ENCODE measurements around the gene RPTOR.

RPTOR gene

DNA sequence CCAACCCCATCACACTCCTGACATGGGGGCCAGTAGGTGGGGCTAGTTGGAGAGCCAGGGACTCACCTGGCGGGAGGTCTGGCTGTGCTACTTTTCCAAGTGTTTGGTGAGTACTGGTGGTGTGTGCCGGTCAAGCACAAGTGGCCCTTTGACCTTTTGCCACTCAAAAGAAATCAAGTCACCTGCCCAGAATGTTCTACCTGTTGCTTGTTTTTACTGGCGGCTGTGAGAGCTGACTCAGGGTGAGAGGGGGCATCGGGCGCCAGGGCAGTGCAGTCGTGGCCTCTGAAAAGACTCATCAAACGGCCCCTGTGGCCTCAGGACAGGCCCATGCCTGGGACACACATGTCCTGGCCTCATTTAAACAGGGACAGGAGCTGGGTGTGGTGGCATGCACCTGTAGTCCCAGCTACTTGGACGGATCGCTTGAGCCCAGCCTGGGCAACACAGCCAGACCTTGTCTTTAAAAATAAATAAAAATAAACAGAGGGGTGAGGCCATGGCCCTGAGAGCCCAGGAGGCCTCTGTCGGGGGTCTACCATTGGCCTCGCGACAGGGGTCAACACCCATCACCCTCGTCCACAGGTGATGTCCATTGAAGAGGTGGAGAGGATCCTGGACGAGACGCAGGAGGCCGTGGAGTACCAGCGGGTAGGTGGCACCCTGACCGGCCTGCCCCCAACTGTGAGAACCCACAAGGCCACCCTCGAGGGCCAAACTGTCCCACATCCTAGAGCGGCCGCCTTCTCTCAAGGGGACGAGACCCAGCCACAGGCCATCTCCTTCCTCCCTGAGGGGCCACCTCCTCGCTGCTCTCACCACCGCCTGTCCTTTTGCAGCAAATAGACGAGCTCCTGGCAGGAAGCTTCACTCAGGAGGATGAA lies 452.0 kb downstream of the RPTOR start:
- no peak for DNase-seq

DNA sequence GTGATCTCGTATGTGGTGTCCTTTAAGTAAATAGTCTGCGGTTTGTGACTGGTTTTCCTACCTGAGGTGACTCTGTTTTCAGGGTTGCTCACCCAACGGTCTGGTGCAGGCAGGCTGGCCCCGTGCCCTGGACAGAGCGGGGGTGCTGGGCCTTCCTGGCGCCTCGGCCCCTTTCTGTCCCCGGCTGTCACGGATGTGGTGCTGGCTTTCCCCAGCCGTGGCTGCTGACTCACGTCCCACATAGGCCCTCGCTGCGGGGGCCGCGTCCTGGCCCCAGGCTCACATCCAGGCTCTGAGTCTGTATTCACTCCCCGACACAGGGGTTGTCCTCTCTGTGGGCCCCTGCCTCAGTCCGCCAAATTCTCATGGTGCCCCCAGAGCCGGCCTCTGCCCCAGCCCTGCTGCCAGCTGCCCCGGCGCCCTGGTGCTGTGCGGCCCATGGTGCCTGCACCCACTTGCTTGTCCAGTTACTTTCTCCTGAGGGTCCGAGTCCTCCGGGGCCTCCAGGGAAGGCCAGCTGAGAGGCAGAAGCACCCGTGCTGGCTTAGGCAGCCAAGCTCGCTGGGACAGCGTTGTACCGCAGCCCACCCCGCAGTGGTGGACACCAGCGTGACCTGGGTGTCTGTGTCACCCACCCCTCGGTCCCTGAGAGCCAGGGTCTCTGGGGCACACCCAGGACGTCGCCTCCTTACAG lies 452.9 kb downstream of the RPTOR start:
- DNase-seq = no peak

- no peak for DNase-seq
Measured at GRCh38 chr17:80998118-80998747, 453.6 kb downstream of the RPTOR start.

DNA sequence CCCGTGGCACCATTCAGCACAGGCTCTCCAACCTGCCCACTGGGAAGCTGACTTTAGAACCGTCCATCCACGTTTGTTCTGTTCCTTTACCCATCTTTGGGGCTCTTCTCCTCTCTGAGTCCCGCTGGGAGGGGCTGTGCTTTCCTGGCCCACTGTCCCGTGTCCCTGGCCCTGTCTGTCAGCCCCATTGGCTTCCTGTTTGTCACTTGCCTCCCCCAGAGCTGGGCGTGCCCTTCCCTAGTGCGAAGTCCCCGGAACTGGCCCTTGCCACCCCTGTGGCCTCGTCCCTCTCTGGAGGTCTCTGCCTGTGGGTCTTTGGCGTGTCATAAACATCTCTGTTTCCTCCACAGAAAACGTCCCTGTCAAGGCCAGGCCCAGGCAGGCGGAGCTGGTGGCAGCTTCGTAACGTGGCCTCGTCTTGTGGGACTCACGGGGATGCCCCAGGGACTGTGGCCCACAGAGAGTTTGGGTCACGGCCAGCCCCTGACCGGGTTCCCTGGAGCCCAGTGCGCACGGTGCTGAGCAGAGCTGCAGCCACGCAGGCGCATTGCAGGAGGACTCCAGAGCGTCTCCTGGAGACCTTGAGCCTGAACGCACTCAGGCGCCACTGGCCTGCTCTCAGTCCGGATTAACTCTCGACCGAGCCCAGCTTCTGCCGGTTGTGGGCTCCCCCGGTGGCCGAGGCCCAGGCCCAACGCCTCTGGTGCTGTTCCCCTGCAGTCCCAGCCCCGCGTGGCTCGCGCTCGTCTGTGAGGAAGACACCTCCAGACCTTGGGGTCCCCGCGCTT lies 454.3 kb downstream of the RPTOR start:
- no peak for DNase-seq

GRCh38 chr17:80999536-81000333 lies 455.1 kb downstream of the RPTOR start:
- DNase-seq = no peak

- no peak for DNase-seq
Measured at GRCh38 chr17:81000334-81000630, 455.6 kb downstream of the RPTOR start.

DNA sequence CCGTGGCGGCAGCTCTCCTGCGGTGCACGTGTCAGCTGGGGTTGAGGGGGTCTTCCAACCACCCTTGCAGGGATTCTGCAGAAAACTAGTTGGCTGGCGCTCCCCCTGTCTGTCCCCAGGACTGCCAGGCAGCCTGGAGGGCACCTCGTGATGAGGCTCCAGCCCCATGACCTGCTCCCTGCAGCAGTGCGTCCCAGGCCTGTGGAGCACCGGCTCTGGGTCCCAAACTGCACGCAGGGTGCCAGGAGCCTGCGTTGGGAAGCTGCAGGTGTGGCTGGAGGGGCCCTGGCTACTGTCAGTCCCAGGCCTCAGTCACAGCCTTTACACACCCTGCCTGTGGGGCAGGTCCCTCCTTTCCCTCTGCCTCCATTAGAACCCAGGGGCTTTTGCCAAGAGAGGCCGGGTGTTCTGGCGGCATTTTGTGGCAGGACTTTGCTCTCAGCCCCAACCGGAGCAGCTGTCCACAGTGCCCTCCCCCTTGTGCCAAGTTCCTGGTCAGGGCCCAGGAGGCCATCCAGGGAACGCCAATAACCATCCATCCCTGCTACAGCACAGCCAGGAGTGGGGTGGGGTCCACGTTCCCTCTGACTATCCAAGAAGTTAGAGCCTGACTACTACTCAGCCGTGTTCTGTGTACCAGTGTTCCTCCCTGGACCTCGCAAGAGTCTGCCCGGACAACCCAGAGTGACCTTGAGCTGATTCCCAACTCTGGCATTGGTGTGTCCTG lies 456.2 kb downstream of the RPTOR start:
- no peak for DNase-seq

DNA sequence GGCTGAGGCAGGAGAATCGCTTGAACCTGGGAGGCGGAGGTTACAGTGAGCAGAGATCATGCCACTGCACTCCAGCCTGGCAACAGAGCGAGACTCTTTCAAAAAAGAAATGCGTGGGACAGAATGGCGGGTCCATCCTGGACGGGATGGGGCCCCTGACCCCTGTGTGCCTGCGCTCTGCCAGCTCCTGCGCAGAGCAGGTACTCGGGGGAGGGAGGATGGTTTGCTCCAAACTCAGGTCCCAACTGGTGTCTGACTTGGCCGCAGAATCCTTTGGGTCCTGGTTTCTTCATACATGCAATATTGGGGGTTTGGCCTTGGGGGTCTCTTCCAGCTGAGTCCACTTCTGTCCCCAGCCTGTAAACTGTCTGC lies 457.4 kb downstream of the RPTOR start:
- no peak for DNase-seq

GRCh38 chr17:81002409-81003361 lies 458.0 kb downstream of the RPTOR start:
- DNase-seq = no peak

GRCh38 chr17:81003711-81004475 lies 459.3 kb downstream of the RPTOR start:
- DNase-seq = no peak

- no peak for DNase-seq
Measured at GRCh38 chr17:81006891-81007290, 462.3 kb downstream of the RPTOR start.

DNA sequence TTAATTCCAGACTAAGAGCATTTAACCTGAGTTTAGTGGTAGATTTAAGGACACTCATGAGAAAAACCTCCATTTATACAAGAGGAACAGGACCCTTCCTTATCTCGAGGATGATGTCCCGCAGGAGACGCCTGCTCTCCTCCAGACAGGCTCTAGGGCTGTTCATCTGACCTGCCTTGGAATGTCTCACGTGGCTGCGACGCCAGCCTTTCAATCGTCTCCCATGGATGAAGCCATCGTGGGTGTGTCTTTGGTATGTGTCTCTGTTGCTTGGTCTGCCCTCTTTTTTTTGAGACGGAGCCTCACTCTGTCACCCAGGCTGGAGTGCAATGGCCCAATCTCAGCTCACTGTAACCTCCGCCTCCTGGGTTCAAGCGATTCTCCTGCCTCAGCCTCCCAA lies 463.5 kb downstream of the RPTOR start:
- DNase-seq = no peak

DNA sequence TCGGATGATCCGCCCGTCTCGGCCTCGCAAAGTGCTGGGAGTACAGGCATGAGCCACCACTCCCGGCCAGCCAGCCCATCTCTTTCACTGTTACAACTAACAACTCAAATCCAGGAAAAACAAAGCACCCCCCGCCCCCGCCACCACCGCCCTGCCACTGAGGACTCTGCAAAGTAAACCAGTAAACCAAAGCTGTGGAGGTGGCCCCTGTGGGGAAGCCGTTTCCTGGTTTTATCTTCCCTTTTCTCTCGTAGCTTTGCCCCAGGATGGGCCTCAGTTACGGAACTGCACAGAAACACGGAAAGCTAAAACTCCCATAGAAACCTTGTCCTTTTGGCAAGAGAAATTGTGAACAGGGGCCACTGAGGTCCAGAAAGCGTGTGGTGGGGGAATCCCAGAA lies 464.5 kb downstream of the RPTOR start:
- DNase-seq = no peak

GRCh38 chr17:81010935-81011334 lies 466.3 kb downstream of the RPTOR start:
- DNase-seq = no peak

DNA sequence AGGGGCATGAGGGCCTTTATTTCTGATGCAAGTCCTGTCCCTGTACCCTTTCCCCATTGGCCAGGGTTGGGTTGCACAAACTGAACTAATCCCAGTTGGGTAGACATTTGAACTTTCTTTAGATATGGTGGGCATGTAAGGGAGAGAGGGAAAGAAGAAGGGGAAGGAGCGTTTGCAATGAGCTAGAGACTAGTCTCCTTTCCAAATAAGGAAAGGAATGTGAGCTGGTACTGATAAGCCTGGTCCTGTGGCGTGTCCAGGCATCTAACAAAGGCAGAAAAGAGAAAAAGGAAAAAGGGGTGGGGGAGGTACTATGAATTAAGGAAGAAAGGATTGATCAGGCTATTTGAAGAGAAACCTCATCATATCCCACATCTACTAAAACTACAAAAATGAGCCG lies 467.3 kb downstream of the RPTOR start:
- no peak for DNase-seq

- DNase-seq = no peak
Measured at GRCh38 chr17:81012574-81013447, 468.2 kb downstream of the RPTOR start.

GRCh38 chr17:81013642-81014041 lies 469.0 kb downstream of the RPTOR start:
- no peak for DNase-seq

GRCh38 chr17:81015136-81015535 lies 470.5 kb downstream of the RPTOR start:
- no peak for DNase-seq
